ENCODE data around the gene APLNR.
"Not testable (repeated sequence)": the region's sequence is repeated elsewhere in the genome, so short reads cannot be mapped to it uniquely, and the experiment has no call there.

APLNR gene

GRCh38 chr11:57237204-57237681 is at the start of gene APLNR:
APLNR (minus strand) TSS chr11:57237250; CDS start chr11:57237004, 246 bp downstream.
- no peak for DNase-seq (ENCODE audit: low read depth in 2 of 2)

GRCh38 chr11:57283231-57283990 is 46.4 kb upstream of the APLNR start:
- no peak for DNase-seq (ENCODE audit: low read depth in 2 of 2)

GRCh38 chr11:57281546-57281945 is 44.5 kb upstream of the APLNR start:
- DNase-seq (ENCODE audit: low read depth in 2 of 2): not testable (repeated sequence)

- no peak for DNase-seq (ENCODE audit: low read depth in 2 of 2)
These were observed 42.1 kb upstream of the APLNR start for GRCh38 chr11:57279116-57279515.

GRCh38 chr11:57278721-57279095 is 41.7 kb upstream of the APLNR start:
- DNase-seq (ENCODE audit: low read depth in 2 of 2): no peak

GRCh38 chr11:57277845-57278720 is 41.0 kb upstream of the APLNR start:
- no peak for DNase-seq (ENCODE audit: low read depth in 2 of 2)

GRCh38 chr11:57276971-57277675 is 40.1 kb upstream of the APLNR start:
- DNase-seq (ENCODE audit: low read depth in 2 of 2): no peak

GRCh38 chr11:57276169-57276970 is 39.3 kb upstream of the APLNR start:
- DNase-seq (ENCODE audit: low read depth in 2 of 2): no peak

GRCh38 chr11:57275582-57275981 is 38.5 kb upstream of the APLNR start:
- DNase-seq (ENCODE audit: low read depth in 2 of 2): no peak

- DNase-seq (ENCODE audit: low read depth in 2 of 2): no peak
These were observed 38.0 kb upstream of the APLNR start for GRCh38 chr11:57274904-57275498.

- DNase-seq (ENCODE audit: low read depth in 2 of 2): no peak
These were observed 36.5 kb upstream of the APLNR start for GRCh38 chr11:57273448-57274058.

GRCh38 chr11:57269571-57270021 is 32.5 kb upstream of the APLNR start:
- DNase-seq (ENCODE audit: low read depth in 2 of 2): no peak

- no peak for DNase-seq (ENCODE audit: low read depth in 2 of 2)
These were observed 29.1 kb upstream of the APLNR start for GRCh38 chr11:57266157-57266556.

GRCh38 chr11:57263351-57263750 is 26.3 kb upstream of the APLNR start:
- no peak for DNase-seq (ENCODE audit: low read depth in 2 of 2)

- DNase-seq (ENCODE audit: low read depth in 2 of 2): no peak
These were observed 25.1 kb upstream of the APLNR start for GRCh38 chr11:57262157-57262556.

- DNase-seq (ENCODE audit: low read depth in 2 of 2): no peak
These were observed 24.1 kb upstream of the APLNR start for GRCh38 chr11:57260937-57261783.

- DNase-seq (ENCODE audit: low read depth in 2 of 2): no peak
These were observed 19.1 kb upstream of the APLNR start for GRCh38 chr11:57256119-57256518.

- DNase-seq (ENCODE audit: low read depth in 2 of 2): no peak
These were observed 18.6 kb upstream of the APLNR start for GRCh38 chr11:57255618-57256017.

- no peak for DNase-seq (ENCODE audit: low read depth in 2 of 2)
These were observed 17.6 kb upstream of the APLNR start for GRCh38 chr11:57254631-57255030.

All from activated CD8-positive, alpha-beta memory T cell treated with anti-CD3 and anti-CD28 coated beads for 4 hours (primary cell).